ENCODE results near the gene LPP.

The LPP gene

GRCh38 chr3:188752850-188753249 is 598.9 kb downstream of the LPP start:
- H3K4me1 ChIP-seq (ENCODE audit: low read length) = peaks cover 23% of the 10 kb centered on the region
- no peak for DNase-seq
- H3K27me3 ChIP-seq (replicated peaks; ENCODE audit: insufficient read depth, low read length) = no peaks in the 10 kb centered on the region
- no peaks in the 10 kb centered on the region for H3K9me3 ChIP-seq (replicated peaks; ENCODE audit: insufficient read depth, low read length)
- no peak overlapping the region for H3K9ac ChIP-seq (ENCODE audit: low read length)
- peak overlapping the region; percentile 50; the same call in 1 of the 2 replicates for H3K27ac ChIP-seq (ENCODE audit: low read length)
- H3K36me3 ChIP-seq (replicated peaks; ENCODE audit: insufficient read depth, low read length) = no peaks in the 10 kb centered on the region
- no peaks in the 10 kb centered on the region for H3K79me2 ChIP-seq (ENCODE audit: low read length)
- H3K4me2 ChIP-seq (ENCODE audit: low read depth, low read length) = peak overlapping the region; percentile 22; the same call in 1 of the 2 replicates
- no peaks in the 10 kb centered on the region for H3K9me2 ChIP-seq (replicated peaks; ENCODE audit: insufficient read depth, low read length)
- no peak overlapping the region for H3K4me3 ChIP-seq (ENCODE audit: low read length)
- TF ChIP-seq CTCF (IDR thresholded peaks at IDR 0.05; ENCODE audit: low read length) (no peak), EZH2 (optimal IDR thresholded peaks at IDR 0.05; ENCODE audit: low read depth, low read length) (no peak), EZH2phosphoT487 (IDR thresholded peaks at IDR 0.05; ENCODE audit: low read length) (no peak)
- H3F3A ChIP-seq (ENCODE audit: insufficient read depth, low read length) = 0 out of 2 replicates have a peak, but pooled peaks cover 8% of the 10 kb centered on the region
- H4K20me1 ChIP-seq (ENCODE audit: insufficient read depth, low read length) = no peaks in the 10 kb centered on the region
- H2AFZ ChIP-seq (ENCODE audit: low read length) = no peak overlapping the region

GRCh38 chr3:188754267-188754666 is 600.3 kb downstream of the LPP start:
- Histone ChIP-seq H3K36me3 (replicated peaks; ENCODE audit: insufficient read depth, low read length) (no peaks in the 10 kb centered on the region), H3K9ac (ENCODE audit: low read length) (no peak overlapping the region), H3K9me3 (replicated peaks; ENCODE audit: insufficient read depth, low read length) (no peaks in the 10 kb centered on the region), H4K20me1 (ENCODE audit: insufficient read depth, low read length) (no peaks in the 10 kb centered on the region), H3K4me1 (ENCODE audit: low read length) (peaks cover 23% of the 10 kb centered on the region), H2AFZ (ENCODE audit: low read length) (no peak overlapping the region), H3K4me3 (ENCODE audit: low read length) (no peak overlapping the region), H3K9me2 (replicated peaks; ENCODE audit: insufficient read depth, low read length) (no peaks in the 10 kb centered on the region), H3K4me2 (ENCODE audit: low read depth, low read length) (peak overlapping the region; percentile 22; the same call in 1 of the 2 replicates), H3F3A (ENCODE audit: insufficient read depth, low read length) (0 out of 2 replicates have a peak, but pooled peaks cover 8% of the 10 kb centered on the region), H3K79me2 (ENCODE audit: low read length) (no peaks in the 10 kb centered on the region), H3K27me3 (replicated peaks; ENCODE audit: insufficient read depth, low read length) (no peaks in the 10 kb centered on the region), H3K27ac (ENCODE audit: low read length) (peak overlapping the region; percentile 50; the same call in 1 of the 2 replicates)
- DNase-seq = peak; percentile 62
- TF ChIP-seq EZH2phosphoT487 (IDR thresholded peaks at IDR 0.05; ENCODE audit: low read length) (no peak), EZH2 (optimal IDR thresholded peaks at IDR 0.05; ENCODE audit: low read depth, low read length) (no peak), CTCF (IDR thresholded peaks at IDR 0.05; ENCODE audit: low read length) (no peak)

GRCh38 chr3:188756241-188756640 is 602.3 kb downstream of the LPP start:
- Histone ChIP-seq H3K27ac (ENCODE audit: low read length) (no peak overlapping the region), H2AFZ (ENCODE audit: low read length) (no peak overlapping the region), H3K79me2 (ENCODE audit: low read length) (no peaks in the 10 kb centered on the region), H3K4me3 (ENCODE audit: low read length) (no peak overlapping the region), H3K27me3 (replicated peaks; ENCODE audit: insufficient read depth, low read length) (no peaks in the 10 kb centered on the region), H3K9ac (ENCODE audit: low read length) (no peak overlapping the region), H4K20me1 (ENCODE audit: insufficient read depth, low read length) (no peaks in the 10 kb centered on the region), H3K4me1 (ENCODE audit: low read length) (peaks cover 23% of the 10 kb centered on the region), H3K36me3 (replicated peaks; ENCODE audit: insufficient read depth, low read length) (no peaks in the 10 kb centered on the region), H3K4me2 (ENCODE audit: low read depth, low read length) (no peak overlapping the region), H3F3A (ENCODE audit: insufficient read depth, low read length) (0 out of 2 replicates have a peak, but pooled peaks cover 8% of the 10 kb centered on the region), H3K9me2 (replicated peaks; ENCODE audit: insufficient read depth, low read length) (no peaks in the 10 kb centered on the region), H3K9me3 (replicated peaks; ENCODE audit: insufficient read depth, low read length) (no peaks in the 10 kb centered on the region)
- no peak for TF ChIP-seq EZH2phosphoT487 (IDR thresholded peaks at IDR 0.05; ENCODE audit: low read length)
- no peak for TF ChIP-seq EZH2 (optimal IDR thresholded peaks at IDR 0.05; ENCODE audit: low read depth, low read length)
- no peak for TF ChIP-seq CTCF (IDR thresholded peaks at IDR 0.05; ENCODE audit: low read length)
- no peak for DNase-seq

Measured in MM.1S (cell line).